H1 (cell line): ENCODE data around the gene CELSR1. TPM values are rescaled to one million over a fixed set of nuclear protein-coding genes. Genes with fewer than 3 reads are reported as not detected.

Source experiments
- HDAC2 ChIP-seq, 2 experiments: fragments of 300-600 bp in 1 of 2; sonication (generic) in 1 of 2; IDR thresholded peaks; 2 replicates each; pipeline ENCODE4 v1.6.1; 2011 to 2012; ENCODE audit warnings: low read depth in 2 of 2, low read length in 2 of 2, mild to moderate bottlenecking in 2 of 2, moderate library complexity in 2 of 2, borderline replicate concordance in 1 of 2, inconsistent platforms in 1 of 2
- SIN3A ChIP-seq, 2 experiments: IDR thresholded peaks in 1 of 2; conservative IDR thresholded peaks in 1 of 2; 2 replicates each; pipeline ENCODE4 v1.6.1; 2011 to 2012; ENCODE audit warnings: low read length in 2 of 2, improper control_type of control experiment in 1 of 2, low read depth in 1 of 2, mild to moderate bottlenecking in 1 of 2
- SP2 ChIP-seq: IDR thresholded peaks from 2 replicates; pipeline ENCODE4 v1.6.1; 2012; ENCODE audit warnings: mild to moderate bottlenecking, low read length, inconsistent platforms
- SRF ChIP-seq: IDR thresholded peaks from 2 replicates; pipeline ENCODE4 v1.6.1; 2011; ENCODE audit warnings: mild to moderate bottlenecking, low read depth, low read length, moderate library complexity
- TAF1 ChIP-seq: IDR thresholded peaks from 2 replicates; pipeline ENCODE4 v1.6.1; 2011; ENCODE audit warnings: mild to moderate bottlenecking, low read depth, low read length
- polyA plus RNA-seq, 7 experiments: library from polyadenylated mRNA; depleted of rRNA in 3 of 7; stranded (reverse) in 5 of 7; unstranded in 2 of 7; fragments of >200 nt in 5 of 7; fragments of 200-250 nt in 2 of 7; gene quantifications; 1 replicate in 5 of 7; 2 replicates in 1 of 7; 4 replicates in 1 of 7; pipeline versions ENCODE4 v1.2.1 to v1.2.3, GENCODE V29; 2011 to 2013; ENCODE audit warnings: missing spikeins in 2 of 7, mixed read lengths in 2 of 7
- total RNA-seq: library from RNA; stranded (reverse); fragmentation: NEBNext Ultra II Directional; extraction: Animal tissue kit (Norgen Biotek cat#: 25700); gene quantifications from 2 replicates; pipeline ENCODE4 v1.2.1, GENCODE V29; 2021
- TF ChIP-seq, protein P1 (sequence below): IDR thresholded peaks from 2 replicates; pipeline ENCODE4 v1.6.1; 2012; ENCODE audit warnings: low read length, inconsistent platforms
- TF ChIP-seq, protein P2 (sequence below): IDR thresholded peaks from 2 replicates; pipeline ENCODE4 v1.6.1; 2012; ENCODE audit warnings: inconsistent platforms

Gene CELSR1
- total and polyA plus RNA-seq, 2 of the 8 experiments (the other 6 are each of a cell fraction or from before 2014, with no cell fraction given) = 9.0 to 12.4 TPM

DNA sequence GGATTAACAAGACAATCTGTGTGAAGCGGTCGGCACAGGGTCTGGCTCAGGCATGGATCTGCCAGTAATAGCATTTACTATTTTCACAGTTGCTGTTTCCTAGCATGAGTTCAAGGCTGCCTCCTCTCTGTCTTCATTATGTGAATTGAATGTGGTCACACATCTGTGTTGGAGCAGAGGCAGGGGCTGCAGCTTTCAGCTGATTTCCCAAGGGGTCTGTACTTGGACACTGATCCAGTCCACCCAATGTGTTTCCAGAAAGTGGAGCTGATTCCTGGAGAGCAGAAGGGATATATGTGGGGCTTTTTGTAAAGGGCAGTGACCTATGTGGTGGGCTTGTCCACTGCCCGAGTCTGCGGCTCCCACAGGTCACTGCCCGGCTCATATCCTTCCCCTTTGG, 3.5 kb upstream of the CELSR1 start (continued):
- no peak for TF ChIP-seq HDAC2 (IDR thresholded peaks at IDR 0.05; ENCODE audit: borderline replicate concordance in 1 of 2, low read depth in 2 of 2, low read length in 2 of 2)
- TF ChIP-seq, protein P1, sequence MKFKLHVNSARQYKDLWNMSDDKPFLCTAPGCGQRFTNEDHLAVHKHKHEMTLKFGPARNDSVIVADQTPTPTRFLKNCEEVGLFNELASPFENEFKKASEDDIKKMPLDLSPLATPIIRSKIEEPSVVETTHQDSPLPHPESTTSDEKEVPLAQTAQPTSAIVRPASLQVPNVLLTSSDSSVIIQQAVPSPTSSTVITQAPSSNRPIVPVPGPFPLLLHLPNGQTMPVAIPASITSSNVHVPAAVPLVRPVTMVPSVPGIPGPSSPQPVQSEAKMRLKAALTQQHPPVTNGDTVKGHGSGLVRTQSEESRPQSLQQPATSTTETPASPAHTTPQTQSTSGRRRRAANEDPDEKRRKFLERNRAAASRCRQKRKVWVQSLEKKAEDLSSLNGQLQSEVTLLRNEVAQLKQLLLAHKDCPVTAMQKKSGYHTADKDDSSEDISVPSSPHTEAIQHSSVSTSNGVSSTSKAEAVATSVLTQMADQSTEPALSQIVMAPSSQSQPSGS = no peak
- TF ChIP-seq SP2 = no peak
- TF ChIP-seq SRF = no peak
- TF ChIP-seq TAF1 = no peak
- TF ChIP-seq, protein P2, sequence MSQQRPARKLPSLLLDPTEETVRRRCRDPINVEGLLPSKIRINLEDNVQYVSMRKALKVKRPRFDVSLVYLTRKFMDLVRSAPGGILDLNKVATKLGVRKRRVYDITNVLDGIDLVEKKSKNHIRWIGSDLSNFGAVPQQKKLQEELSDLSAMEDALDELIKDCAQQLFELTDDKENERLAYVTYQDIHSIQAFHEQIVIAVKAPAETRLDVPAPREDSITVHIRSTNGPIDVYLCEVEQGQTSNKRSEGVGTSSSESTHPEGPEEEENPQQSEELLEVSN = no peak
- TF ChIP-seq SIN3A (conservative IDR thresholded peaks at IDR 0.05 in 1 of 2, IDR thresholded peaks at IDR 0.05 in 1 of 2; ENCODE audit: low read depth in 1 of 2, low read length in 2 of 2) = no peak
